SK-N-SH treated with all-trans-retinoic acid at 6 μM for 48 hours (cell line): ENCODE results near the gene NEU2.

Source experiments
- ATAC-seq: fragments of 200-7000 bp; cut with Tn5 transposase; 3 replicates; pipeline ENCODE4 v1.9.1; 2020; ENCODE audit warnings: mild to moderate bottlenecking, moderate library complexity
- ARNTL ChIP-seq: fragments of 450-650 bp; formaldehyde crosslinking; IDR thresholded peaks from 2 replicates; pipeline ENCODE4 v1.5.0; 2020; ENCODE audit warnings: low read depth, mild to moderate bottlenecking, moderate library complexity, borderline replicate concordance
- CREB5 ChIP-seq: fragments of 250-450 bp; sonication (Bioruptor Pico); IDR thresholded peaks from 2 replicates; pipeline ENCODE4 v1.5.1; 2020; ENCODE audit warnings: low read depth, mild to moderate bottlenecking, moderate library complexity
- ESRRG ChIP-seq: fragments of 250-450 bp; sonication (Bioruptor Pico); IDR thresholded peaks from 2 replicates; pipeline ENCODE4 v1.6.1; 2021; ENCODE audit warnings: mild to moderate bottlenecking
- GLIS3 ChIP-seq: fragments of 250-450 bp; sonication (Bioruptor Pico); IDR thresholded peaks from 2 replicates; pipeline ENCODE4 v1.5.0; 2020; ENCODE audit warnings: mild to moderate bottlenecking, moderate library complexity
- ISL1 ChIP-seq: fragments of 250-450 bp; sonication (Bioruptor Pico); IDR thresholded peaks from 2 replicates; pipeline ENCODE4 v2.1.2; 2022; ENCODE audit warnings: mild to moderate bottlenecking, moderate library complexity
- OSR1 ChIP-seq: fragments of 250-450 bp; sonication (Bioruptor Pico); IDR thresholded peaks from 2 replicates; pipeline ENCODE4 v1.8.0; 2022; ENCODE audit warnings: moderate library complexity, mild to moderate bottlenecking, inconsistent platforms
- RARB ChIP-seq: fragments of 250-450 bp; sonication (Bioruptor Pico); IDR thresholded peaks from 2 replicates; pipeline ENCODE4 v1.8.0; 2021; ENCODE audit warnings: mild to moderate bottlenecking, moderate library complexity
- TCF4 ChIP-seq: fragments of 250-450 bp; sonication (Bioruptor Pico); IDR thresholded peaks from 2 replicates; pipeline ENCODE4 v1.8.0; 2021; ENCODE audit warnings: mild to moderate bottlenecking, moderate library complexity, borderline replicate concordance
- TOX ChIP-seq: fragments of 250-450 bp; sonication (Bioruptor Pico); IDR thresholded peaks from 2 replicates; pipeline ENCODE4 v1.8.0; 2021; ENCODE audit warnings: mild to moderate bottlenecking, moderate library complexity, borderline replicate concordance
- ZC3H10 ChIP-seq: fragments of 250-450 bp; sonication (Bioruptor Pico); IDR thresholded peaks from 2 replicates; pipeline ENCODE4 v1.5.1; 2021; ENCODE audit warnings: mild to moderate bottlenecking, moderate library complexity
- ZFP3 ChIP-seq: fragments of 250-450 bp; sonication (Bioruptor Pico); IDR thresholded peaks from 2 replicates; pipeline ENCODE4 v1.5.0; 2020; ENCODE audit warnings: mild to moderate bottlenecking, moderate library complexity
- ZFP30 ChIP-seq: fragments of 450-650 bp; formaldehyde crosslinking; IDR thresholded peaks from 2 replicates; pipeline ENCODE4 v1.5.0; 2022; ENCODE audit warnings: mild to moderate bottlenecking, moderate library complexity
- ZNF565 ChIP-seq: fragments of 450-650 bp; formaldehyde crosslinking; conservative IDR thresholded peaks from 2 replicates; pipeline ENCODE4 v1.5.0; 2020; ENCODE audit warnings: low read depth, mild to moderate bottlenecking, moderate library complexity
- ZNF70 ChIP-seq: fragments of 450-650 bp; formaldehyde crosslinking; IDR thresholded peaks from 2 replicates; pipeline ENCODE4 v1.5.0; 2020; ENCODE audit warnings: mild to moderate bottlenecking, moderate library complexity
- TF ChIP-seq, protein P1 (sequence below): fragments of 250-450 bp; sonication (Bioruptor Pico); IDR thresholded peaks from 2 replicates; pipeline ENCODE4 v1.8.0; 2020; ENCODE audit warnings: mild to moderate bottlenecking, moderate library complexity, borderline replicate concordance
- TF ChIP-seq, protein P2 (sequence below): fragments of 250-450 bp; sonication (Bioruptor Pico); IDR thresholded peaks from 2 replicates; pipeline ENCODE4 v1.5.1; 2021; ENCODE audit warnings: mild to moderate bottlenecking, moderate library complexity
- TF ChIP-seq, protein P3 (sequence below): fragments of 250-450 bp; sonication (Bioruptor Pico); IDR thresholded peaks from 2 replicates; pipeline ENCODE4 v1.8.0; 2021; ENCODE audit warnings: low read depth, mild to moderate bottlenecking, moderate library complexity, borderline replicate concordance

Gene NEU2

DNA sequence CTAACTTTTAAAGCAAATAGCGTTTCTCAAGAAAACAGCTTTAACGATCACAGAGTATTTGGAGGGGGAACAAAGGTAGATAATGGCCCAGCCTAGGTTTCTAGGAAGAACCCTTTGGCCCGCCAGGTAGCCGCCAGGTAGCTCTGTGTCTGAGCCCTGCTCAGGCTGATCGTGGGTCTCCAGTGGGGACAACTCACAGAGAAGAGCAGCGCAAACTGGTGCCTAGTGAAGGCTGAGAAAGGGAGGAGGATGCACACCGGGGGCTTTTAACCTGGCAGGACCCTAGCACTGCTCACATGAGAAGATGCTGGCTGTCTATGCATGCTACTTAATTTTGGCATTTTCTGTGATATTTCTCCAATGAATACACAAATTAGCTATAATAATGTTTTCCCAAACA, 25.2 kb upstream of the NEU2 start:
- no peak for ATAC-seq
- TF ChIP-seq RARB (no peak), ARNTL (CRISPR knock-in tag) (no peak), ESRRG (CRISPR knock-in tag) (no peak), ZNF565 (CRISPR knock-in tag) (no peak)
- TF ChIP-seq, protein P1, sequence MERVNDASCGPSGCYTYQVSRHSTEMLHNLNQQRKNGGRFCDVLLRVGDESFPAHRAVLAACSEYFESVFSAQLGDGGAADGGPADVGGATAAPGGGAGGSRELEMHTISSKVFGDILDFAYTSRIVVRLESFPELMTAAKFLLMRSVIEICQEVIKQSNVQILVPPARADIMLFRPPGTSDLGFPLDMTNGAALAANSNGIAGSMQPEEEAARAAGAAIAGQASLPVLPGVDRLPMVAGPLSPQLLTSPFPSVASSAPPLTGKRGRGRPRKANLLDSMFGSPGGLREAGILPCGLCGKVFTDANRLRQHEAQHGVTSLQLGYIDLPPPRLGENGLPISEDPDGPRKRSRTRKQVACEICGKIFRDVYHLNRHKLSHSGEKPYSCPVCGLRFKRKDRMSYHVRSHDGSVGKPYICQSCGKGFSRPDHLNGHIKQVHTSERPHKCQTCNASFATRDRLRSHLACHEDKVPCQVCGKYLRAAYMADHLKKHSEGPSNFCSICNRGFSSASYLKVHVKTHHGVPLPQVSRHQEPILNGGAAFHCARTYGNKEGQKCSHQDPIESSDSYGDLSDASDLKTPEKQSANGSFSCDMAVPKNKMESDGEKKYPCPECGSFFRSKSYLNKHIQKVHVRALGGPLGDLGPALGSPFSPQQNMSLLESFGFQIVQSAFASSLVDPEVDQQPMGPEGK (CRISPR knock-in tag) = no peak

DNA sequence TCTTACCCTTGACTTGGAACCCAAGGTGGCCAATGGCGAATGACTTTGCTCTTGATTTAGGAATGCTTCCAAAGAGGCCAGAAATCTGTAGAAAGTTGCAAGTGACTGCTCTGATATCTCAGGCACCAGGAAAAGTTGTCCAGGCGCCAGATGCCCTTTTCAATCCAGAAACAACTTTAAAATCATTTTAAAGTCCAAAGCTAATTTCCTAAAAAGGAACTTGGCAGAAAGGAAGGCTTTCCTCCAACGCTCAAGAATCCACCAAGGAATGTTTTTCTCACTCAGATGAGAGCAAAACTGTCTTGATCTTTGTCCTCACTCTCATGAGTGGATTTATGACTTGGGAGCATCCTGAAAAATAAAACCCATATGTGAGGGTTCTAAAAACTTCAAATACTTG, 24.7 kb upstream of the NEU2 start:
- no peak for TF ChIP-seq RARB
- TF ChIP-seq, protein P2, sequence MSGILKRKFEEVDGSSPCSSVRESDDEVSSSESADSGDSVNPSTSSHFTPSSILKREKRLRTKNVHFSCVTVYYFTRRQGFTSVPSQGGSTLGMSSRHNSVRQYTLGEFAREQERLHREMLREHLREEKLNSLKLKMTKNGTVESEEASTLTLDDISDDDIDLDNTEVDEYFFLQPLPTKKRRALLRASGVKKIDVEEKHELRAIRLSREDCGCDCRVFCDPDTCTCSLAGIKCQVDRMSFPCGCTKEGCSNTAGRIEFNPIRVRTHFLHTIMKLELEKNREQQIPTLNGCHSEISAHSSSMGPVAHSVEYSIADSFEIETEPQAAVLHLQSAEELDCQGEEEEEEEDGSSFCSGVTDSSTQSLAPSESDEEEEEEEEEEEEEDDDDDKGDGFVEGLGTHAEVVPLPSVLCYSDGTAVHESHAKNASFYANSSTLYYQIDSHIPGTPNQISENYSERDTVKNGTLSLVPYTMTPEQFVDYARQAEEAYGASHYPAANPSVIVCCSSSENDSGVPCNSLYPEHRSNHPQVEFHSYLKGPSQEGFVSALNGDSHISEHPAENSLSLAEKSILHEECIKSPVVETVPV = no peak
- ATAC-seq = peak; percentile 58; the same call in 2 of the 3 replicates

- TF ChIP-seq TOX (CRISPR knock-in tag) (no peak), OSR1 (no peak), ZFP3 (no peak), ESRRG (CRISPR knock-in tag) (no peak), ZFP30 (CRISPR knock-in tag) (no peak), GLIS3 (CRISPR knock-in tag) (no peak), TCF4 (CRISPR knock-in tag) (no peak)
- TF ChIP-seq, protein P1 (CRISPR knock-in tag) = no peak
- TF ChIP-seq, all 23 proteins: peak for 0
- ATAC-seq = no peak
Observed at GRCh38 chr2:233009661-233010060, 22.8 kb upstream of the NEU2 start.

DNA sequence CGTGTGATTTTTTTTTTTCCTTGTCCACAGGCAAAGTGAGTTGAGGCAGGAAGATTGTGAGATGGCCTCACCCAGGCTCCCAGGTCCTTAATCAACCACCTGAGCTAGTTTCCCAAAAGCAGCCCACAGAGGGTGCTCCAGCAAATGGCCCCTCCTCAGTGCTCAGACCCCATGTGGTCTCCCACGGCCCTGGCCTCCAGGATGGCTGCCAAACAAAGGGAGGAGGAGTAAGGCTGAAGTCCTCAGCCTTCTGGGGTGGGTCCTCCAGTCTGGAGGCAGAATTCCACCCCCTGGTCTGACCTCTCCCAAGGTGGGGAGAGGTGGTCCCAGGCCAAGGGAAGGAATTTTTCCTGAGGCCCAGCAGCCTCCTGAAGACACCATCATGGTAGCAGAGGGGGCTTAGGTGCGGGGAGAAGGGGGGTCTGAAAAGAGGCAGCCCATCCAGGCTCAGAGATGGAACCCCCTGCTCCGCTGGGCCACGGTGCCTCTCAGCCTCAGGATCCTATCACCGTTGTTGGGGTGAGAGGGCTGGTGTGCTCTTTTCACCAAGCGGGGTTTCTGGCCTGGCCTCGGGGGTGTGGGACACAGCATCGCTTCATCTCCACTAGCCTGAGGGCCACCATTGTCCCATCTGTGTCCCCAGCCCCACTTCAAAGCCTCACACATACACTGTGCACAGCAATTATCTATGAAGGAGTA, 21.8 kb upstream of the NEU2 start:
- no peak for TF ChIP-seq RARB
- TF ChIP-seq ZC3H10 (CRISPR knock-in tag) = no peak
- TF ChIP-seq ISL1 (CRISPR knock-in tag) = no peak
- TF ChIP-seq CREB5 (CRISPR knock-in tag) = no peak
- no peak for ATAC-seq

GRCh38 chr2:233011268-233011650, 21.2 kb upstream of the NEU2 start:
- TF ChIP-seq, protein P1 (CRISPR knock-in tag) = no peak
- no peak for ATAC-seq

- TF ChIP-seq ZFP3 = no peak
- no peak for TF ChIP-seq ARNTL (CRISPR knock-in tag)
- no peak for TF ChIP-seq OSR1
- TF ChIP-seq TCF4 (CRISPR knock-in tag) = no peak
- TF ChIP-seq, protein P1 (CRISPR knock-in tag) = no peak
- TF ChIP-seq ZNF70 (CRISPR knock-in tag) = no peak
- TF ChIP-seq ZFP30 (CRISPR knock-in tag) = no peak
- TF ChIP-seq ISL1 (CRISPR knock-in tag) = no peak
- no peak for TF ChIP-seq GLIS3 (CRISPR knock-in tag)
- TF ChIP-seq, protein P3, sequence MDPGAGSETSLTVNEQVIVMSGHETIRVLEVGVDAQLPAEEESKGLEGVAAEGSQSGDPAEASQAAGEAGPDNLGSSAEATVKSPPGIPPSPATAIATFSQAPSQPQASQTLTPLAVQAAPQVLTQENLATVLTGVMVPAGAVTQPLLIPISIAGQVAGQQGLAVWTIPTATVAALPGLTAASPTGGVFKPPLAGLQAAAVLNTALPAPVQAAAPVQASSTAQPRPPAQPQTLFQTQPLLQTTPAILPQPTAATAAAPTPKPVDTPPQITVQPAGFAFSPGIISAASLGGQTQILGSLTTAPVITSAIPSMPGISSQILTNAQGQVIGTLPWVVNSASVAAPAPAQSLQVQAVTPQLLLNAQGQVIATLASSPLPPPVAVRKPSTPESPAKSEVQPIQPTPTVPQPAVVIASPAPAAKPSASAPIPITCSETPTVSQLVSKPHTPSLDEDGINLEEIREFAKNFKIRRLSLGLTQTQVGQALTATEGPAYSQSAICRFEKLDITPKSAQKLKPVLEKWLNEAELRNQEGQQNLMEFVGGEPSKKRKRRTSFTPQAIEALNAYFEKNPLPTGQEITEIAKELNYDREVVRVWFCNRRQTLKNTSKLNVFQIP (CRISPR knock-in tag) = no peak
- ATAC-seq = no peak
Observed at GRCh38 chr2:233011702-233012131, 20.8 kb upstream of the NEU2 start.
